ENCODE results near the gene KIF5B.
A peak's percentile ranks its signal among the peaks of the same experiment; 100 is the strongest.
"Not testable (repeated sequence)": the region's sequence is repeated elsewhere in the genome, so short reads cannot be mapped to it uniquely, and the experiment has no call there.

The KIF5B gene

DNA sequence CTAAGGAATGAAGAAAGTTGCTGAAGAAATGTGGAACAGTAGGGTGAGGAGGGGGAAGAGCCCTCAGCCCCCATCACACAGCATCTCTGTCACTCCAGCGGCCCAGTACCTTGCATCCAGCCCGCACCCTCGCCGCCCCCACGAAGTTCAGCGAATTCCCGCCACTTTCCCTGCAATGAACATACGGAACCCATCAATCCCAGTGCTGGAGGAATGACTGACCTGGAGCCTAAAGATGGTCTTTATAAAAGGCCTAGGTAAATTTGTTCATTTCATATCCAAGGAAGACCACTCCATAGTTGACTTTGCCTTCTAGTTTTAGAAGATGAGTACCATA, 779 bp upstream of the KIF5B start:
- no peak for DNase-seq

DNA sequence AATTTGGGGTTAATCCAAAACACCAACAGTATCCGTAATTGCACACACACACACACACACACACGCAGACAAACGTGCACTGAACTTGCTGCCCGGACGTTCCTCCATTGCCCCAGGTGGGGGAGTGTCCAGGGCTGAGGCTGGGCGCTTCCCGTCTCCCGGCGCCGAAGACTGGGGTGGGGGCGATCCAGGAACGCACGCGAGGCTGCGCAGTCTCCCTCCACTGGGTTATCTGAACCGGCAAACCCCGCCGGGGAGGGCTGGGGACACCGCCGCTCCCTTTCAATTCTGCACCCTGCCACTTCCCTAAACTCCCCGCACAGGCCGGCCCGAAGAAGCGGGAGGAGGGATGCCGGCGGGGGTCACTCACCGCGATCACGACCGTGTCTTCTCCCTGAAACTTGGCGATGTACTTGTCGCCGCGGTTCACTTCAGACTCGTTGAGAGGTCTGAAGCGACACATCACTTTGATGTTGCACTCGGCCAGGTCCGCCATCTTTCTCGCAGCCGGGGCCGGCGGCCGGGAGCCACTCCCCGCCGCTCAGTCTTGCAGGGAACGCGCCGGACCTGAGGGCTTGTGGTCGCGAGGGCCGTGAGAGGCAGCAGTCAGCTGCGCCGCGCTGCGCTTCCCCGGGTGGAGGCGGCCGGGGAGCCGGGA, 618 bp downstream of the KIF5B start:
- DNase-seq = peak; percentile 68

DNA sequence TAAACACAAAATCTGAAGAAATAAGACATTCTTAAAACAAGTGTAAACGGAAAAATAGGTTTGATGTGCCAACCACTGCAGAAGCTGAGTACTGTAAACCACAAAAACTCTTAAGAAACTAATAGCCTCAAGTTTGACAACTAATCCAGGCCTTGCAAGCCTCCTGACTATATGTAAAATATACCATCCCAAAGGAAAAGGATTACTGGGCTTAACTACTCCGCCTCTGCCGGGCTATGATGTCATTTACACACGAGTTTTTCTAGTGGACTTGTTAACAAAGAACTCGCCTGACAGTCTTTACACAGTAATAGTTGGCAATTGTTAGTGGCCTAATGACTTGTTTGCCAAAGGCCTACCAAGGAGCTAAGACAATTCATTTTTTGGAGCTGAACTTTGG, 2.1 kb downstream of the KIF5B start:
- DNase-seq = no peak

DNA sequence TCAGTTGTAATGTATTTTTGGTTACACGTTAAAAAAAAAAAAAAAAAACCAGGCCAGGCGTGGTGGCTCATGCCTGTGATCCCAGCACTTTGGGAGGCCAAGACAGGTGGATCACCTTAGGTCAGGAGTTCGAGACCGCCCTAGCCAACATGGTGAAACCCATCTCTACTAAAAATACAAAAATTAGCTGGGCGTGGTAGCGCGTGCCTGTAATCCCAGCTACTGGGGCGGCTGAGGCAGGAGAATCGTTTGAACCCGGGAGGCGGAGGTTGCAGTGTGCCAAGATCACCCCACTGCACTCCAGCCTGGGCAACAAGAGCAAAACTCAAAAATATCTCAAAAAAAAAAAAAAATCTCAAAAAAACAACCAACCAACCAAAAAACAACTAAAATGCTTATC, 2.8 kb downstream of the KIF5B start:
- not testable (repeated sequence) for DNase-seq

DNA sequence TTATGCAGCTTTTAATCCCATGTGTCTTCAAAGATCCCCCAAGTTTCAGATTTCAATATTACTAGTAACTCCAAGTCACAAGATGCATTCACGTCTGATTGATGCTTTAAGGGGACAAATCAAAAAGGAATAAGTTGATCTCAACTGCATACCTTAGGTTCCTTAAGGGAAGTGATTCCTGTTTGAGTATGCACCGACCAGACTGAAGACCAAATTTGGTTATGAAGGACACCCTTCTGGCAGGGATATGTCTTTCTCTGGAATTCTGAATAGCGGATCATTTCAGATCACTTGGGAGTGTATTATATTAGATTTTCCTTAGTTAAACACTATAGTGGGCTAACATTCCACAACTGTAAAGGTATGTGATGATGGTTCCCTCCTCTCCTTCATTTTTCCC, 4.3 kb downstream of the KIF5B start:
- DNase-seq = no peak

DNA sequence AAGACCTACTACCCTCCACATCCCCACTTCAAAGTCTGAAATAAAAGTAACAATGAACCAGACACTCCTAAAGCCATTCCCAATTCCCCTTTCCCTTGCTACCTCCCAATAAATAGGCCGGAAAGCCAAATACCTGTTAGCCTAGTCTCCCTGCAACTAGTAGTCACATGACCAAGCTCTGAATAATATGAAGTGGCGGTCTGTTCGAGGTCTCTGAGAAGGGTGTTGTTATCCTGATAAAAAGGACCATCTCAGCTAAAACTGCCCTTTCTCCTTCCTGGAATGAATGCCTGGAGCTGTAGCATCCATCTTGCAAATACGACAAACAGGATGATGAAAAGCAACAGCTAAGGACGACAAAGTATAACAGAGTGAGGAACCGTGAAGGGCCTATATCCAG, 6.0 kb downstream of the KIF5B start:
- DNase-seq = no peak

DNA sequence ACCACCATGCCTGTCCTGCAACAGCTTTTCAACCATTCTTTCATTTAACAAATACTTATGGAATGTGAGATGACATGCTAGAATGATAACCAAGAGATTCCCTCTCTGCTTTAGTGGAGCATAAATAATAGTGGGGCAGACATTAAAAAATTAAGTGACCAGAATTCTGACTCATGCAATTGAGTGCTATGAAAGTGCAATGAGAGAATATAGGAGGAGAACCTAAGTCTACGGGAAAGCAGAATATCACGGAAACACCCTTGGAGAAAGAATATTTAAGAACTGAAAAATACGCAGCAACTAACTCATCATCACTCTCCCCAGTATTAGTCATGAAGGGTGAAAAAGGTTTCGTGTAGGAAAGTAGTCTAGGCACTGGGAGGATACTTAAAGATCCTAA, 7.1 kb downstream of the KIF5B start:
- DNase-seq = no peak

DNA sequence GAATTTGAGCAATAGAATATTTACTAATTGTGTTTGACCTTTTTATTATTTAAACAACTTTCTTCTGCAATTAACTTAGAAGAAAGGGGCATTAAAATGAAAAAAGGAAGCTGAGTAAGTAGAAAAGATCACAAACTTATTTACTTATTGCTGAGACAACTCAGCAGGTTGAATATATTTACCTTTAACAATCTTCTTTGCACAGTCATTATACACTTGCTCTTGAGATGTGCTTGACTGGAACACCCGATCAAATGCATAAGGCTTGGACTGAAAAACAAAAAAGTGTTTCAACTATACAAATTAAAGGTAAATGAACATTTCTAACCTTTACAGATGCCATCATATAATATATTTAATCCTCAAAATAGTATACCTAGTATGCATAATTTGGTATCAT, 7.9 kb downstream of the KIF5B start:
- DNase-seq = no peak

DNA sequence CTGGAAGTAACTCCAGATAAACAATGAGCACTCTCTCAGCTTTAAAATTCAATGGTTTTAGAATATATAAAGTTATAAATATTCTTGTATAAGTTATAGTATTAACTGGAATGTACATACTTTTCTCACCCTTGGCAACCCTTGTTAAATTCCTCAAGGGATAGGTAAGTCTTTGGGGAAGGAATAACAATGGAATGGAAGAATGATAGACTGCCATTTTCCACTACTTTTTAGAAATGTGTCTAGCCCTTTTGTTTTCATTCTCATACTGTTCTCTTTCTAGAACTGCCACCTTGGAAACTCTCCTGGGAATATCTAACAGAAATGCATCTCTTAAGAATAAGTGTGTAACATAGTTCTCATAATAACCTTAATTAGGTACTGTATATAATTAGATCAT, 8.3 kb downstream of the KIF5B start:
- no peak for DNase-seq

DNA sequence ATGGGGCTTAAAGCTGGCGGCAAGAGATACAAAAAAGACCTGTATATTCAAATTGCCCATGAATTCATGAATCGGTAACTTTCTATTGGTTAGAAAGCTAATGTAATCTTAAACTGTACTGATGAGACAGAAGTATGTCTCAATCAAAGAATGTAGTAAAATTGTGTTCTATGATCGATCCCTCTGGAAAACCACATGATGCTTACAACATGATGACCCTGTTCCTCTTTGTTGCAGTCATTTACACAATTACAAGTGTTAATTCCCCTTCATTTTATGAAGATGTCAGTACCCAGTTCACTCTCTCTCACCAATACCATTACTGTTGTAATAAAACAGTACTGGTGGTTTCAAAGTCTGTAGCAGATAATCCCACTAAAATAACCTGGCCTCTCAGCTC, 10.1 kb downstream of the KIF5B start:
- no peak for DNase-seq

DNA sequence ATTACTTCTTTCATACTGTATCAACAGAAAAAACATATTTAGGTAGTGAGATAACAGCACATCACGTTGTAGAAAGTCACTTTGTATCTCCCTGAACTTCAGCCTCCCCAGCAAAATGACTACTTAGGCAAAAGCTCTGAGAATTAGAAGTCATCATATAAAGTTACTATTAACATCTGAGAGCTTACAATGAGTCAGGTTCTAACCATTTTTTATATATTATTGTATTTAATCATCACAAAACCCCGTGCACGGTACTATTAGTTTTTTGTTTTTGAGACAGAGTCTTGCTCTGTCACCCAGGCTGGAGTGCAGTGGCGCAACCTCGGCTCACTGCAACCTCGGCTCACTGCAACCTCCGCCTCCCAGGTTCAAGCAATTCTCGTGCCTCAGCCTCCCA, 13.5 kb downstream of the KIF5B start:
- not testable (repeated sequence) for DNase-seq

DNA sequence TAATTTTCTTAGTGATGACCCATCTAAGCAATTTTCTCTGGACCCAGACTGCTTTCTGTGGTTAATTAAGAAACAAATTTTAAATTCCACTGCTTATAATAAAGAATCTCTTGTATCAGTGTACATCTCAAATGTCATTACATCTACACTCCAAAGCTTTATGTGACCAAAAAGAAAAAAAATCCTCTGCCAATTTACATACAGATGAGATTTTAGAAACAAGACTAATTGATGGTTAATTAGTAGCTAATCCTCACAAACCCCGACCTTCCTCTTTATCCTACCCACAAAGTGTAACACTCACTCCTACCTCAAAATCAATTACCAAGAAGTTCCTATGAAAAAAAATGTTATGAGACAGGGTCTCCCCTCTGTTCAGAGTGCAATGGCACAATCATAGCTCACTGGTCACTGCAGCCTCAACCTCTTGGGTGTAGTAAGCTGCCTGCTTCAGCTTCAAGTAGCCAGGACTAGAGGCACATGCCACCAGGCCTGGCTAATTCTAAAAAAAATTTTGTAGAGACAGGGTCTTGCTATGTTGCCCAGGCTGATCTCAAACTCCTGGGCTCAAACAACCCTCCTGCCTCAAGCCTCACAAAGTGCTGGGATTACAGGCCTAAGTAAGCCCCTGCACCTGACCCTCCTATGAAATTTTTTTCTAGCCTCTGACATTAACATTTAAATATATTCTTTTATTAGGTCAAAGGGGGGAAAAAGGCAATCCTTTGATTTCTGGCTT, 14.8 kb downstream of the KIF5B start:
- no peak for DNase-seq

DNA sequence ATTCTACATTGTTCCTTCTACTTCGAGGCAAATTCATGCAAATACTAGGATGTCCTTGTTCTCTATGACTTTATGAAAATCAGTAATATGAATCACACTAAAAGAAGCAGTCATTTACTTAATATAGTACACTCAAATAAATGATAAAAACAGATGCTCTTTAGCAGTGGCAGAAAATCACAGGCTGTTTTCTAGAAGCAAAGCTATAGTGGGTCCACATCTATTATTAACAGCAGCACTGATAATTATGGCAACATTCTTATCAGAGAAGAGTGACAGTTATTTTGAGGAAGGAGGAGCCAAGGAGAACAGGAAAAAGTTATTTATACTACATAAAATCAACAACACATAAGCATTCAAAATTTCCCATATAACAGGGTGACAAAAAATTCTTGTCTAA, 16.5 kb downstream of the KIF5B start:
- no peak for DNase-seq

DNA sequence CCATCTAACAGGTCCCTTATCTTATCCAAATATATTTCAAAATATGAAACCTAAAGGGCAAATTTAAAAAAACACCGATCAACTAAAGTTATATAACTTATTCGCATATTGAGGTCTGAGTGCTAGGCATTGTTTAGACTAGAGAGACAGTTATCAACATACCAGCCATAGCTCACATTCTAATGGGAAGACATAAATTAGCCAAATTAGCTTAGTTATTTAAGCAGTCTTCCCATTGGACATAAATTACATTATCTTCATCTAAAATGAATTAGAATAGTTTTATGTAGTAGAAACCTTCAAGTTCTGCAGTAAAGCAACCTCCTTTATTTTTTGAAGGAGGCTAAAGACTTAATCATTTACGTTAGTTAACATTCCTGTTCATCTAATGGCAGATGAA, 17.4 kb downstream of the KIF5B start:
- DNase-seq = no peak

DNA sequence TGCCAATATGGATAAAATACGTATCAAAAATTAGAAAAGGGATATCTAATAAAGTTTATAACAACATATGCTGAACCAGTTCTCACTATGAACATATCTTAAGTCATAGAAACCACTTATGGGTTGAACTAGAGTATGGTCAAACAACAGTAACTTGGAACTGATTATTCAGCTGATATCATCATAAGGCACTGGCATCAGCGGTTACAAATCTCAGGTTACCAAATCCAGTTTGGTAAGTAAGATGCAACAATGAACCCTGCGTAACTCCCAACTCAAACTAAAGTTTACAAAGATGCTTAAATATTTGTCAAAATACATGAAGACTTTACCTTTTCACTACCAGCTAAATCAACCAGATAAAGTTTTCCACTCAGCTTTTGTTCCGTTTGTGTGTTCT, 19.3 kb downstream of the KIF5B start:
- no peak for DNase-seq

DNA sequence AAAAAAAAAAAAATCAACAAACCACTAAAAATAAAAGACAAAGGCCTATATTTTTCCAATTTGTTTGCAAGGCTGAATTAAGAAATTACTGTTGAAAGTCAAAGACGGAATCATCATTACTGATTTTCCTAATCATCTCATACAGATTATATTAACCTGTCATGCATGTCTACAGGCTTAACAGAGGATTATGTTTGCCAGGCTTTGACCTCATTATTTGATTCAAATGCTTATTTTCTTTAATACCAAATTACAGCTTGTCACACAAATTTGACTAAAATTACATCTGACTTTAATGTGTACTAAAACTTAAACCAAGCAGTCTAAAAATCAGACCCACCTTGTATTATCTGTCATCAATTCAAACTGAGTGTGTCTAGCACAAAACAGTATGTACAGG, 21.2 kb downstream of the KIF5B start:
- DNase-seq = no peak

DNA sequence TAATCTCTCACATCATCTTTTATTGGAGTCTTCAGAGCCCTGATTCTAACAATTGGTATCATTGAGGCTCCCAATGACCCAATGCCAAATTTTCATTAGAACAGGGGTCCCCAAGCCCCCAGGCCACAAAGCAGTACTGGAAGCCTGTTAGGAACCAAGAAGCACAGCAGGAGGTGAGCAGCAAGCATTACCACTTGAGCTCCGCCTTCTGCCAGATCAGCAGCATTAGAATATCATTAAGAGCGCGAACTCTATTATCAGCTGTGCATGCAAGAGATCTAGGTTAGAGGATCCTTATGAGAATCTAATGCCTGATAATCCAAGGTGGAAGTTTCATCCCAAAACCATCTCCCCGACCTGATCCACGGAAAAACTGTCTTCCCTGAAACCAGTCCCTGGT, 23.1 kb downstream of the KIF5B start:
- no peak for DNase-seq

DNA sequence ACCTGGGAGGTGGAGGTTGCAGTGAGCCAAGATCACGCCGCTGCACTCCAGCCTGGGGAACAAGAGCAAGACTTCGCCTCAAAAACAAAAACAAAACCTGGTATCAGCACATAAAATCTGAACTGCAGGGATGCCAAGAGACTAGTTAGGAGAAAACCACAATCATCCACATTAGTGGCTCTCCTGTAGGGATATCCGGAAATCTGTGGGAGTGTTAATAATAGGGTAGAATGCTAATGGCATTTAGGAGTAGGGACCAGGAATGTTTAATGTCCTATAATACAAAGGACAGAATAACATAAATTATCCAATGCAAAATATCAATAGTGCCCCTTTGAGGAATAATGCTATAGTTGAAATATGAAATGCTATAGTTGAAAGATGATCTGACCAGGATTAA, 24.3 kb downstream of the KIF5B start:
- DNase-seq = no peak

DNA sequence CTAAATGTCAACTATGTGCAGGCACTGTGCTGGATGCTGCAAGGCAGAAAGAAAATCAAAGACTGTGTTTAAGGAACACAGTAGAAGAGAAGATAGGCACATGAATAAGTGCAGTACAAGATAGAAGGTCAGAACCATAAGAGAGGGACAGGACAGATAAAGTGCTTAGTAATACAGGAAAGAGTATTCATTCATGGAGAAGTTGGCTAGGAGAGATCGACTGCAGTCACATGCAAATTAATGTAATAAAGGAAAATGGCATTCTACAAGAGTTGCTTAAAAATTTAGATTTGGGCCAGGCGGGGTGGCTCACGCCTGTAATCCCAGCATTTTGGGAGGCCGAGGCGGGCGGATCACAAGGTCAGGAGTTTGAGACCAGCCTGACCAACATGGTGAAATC, 24.8 kb downstream of the KIF5B start:
- DNase-seq = no peak

DNA sequence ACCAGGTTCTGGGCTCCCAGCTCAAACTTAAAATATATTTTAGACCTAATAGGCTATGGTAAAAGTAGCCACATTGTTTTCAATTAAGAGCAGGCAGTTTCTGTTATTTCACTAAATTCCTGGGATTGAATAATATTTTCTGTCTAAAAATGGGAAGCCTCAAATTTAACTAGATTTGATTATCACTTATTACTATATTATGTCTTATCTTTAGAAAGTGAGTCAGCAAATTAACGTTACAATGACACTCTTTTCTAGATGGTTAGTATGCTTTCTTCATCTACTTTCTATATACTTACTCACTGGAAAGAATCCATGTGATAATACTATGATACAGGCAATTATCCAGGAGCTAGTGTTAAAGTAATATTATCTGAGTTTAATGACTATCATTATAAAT, 27.5 kb downstream of the KIF5B start:
- DNase-seq = no peak

DNA sequence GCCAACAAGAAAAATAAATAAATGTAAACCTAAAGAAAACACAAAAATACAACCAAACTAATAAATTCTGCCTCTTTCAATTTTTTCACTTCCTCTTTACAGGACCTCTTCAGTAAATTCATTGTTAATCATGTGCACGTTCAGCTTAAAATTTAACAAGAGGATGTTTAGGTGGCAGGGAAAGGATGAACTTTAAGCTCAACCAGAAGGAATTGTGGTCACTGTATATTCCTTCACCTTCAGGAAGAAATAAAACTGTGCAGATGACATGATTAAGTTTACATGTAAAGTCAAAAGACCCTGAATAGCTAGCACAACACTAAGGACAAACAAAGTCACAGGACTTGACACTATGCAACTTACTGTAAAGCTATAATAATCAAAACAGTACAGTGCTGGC, 33.0 kb downstream of the KIF5B start:
- no peak for DNase-seq

DNA sequence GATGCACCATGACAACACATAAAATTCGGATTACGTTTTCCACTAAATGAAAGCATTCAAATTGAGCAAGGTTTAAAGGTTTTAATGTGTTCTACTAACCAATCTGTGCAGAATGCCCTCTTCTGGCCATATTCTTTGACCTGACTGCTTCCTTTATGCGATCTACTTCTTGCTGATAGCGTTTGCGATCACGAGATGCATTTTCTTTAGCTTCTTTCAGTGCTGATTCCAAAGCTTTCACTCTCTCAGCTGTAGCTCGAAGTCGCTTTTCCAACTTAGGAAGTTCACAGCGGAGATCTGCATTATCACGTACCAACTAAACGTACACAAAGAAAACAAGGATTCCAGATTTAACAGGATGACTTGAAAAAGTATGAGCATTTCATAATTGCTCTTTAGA, 39.2 kb downstream of the KIF5B start:
- DNase-seq = no peak

DNA sequence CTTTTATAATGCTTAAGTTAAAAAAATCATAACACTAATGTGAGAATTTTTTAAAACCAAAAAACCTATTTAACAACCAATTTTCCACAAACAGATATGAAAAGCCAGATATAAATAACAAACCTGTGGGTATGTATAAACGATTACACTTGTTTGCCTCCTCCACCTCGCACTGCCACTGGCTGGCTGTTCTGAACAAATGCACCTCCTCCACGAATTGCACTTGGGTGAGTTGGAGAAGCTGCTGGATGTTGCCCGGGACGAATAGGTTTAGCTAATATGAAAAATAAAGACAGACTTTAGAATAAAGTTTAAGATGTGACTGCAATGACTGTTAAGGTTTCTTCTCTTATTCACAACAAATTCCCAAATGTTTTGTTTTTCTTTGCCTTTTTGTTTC, 40.8 kb downstream of the KIF5B start:
- no peak for DNase-seq

DNA sequence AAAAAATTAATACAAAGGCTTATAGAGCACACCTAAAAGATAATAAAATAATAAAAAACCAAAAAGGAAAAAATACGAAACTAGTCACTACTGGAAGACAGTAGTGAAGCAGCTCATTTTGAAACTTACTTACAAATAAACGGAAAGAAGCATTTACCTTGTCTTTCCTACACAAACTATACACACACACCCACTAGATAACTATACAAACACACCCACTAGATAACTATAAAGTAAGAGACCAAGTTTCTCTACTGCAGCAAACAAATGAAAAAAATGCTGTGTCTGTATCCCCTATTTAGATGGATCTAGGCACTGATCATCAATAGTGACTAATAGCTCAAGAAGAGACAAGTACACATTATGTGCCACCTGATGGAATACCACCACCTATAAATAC, 49.2 kb downstream of the KIF5B start:
- DNase-seq = no peak

DNA sequence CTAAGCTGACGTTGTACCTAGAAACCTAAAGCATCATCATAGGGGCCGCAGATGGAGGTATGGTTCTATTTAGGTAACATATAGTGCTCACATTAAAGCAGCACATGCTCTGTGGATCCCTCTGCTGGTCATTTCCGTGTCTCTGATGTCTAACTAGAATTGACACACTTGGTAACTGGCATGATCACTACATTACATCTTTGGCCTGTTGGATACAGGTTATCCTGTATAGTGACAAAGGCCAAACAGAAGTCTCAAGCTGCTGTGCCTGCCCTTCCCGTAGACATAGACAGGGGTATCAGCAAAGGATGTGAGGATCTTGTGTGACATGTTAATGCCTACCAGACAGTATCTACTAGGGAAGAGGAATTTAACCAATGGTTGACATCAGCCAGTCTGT, 51.2 kb downstream of the KIF5B start:
- DNase-seq = peak; percentile 53
